Nucleus accumbens (tissue), 56 donors: ENCODE results near the gene PDE3A.
"Not testable (repeated sequence)": the region's sequence is repeated elsewhere in the genome, so short reads cannot be mapped to it uniquely, and the experiment has no call there.

Experiments
- DNase-seq, 56 donors: peaks; one replicate each; lab custom pipeline; 2025; lab: John Stamatoyannopoulos, UW

The PDE3A gene

DNA sequence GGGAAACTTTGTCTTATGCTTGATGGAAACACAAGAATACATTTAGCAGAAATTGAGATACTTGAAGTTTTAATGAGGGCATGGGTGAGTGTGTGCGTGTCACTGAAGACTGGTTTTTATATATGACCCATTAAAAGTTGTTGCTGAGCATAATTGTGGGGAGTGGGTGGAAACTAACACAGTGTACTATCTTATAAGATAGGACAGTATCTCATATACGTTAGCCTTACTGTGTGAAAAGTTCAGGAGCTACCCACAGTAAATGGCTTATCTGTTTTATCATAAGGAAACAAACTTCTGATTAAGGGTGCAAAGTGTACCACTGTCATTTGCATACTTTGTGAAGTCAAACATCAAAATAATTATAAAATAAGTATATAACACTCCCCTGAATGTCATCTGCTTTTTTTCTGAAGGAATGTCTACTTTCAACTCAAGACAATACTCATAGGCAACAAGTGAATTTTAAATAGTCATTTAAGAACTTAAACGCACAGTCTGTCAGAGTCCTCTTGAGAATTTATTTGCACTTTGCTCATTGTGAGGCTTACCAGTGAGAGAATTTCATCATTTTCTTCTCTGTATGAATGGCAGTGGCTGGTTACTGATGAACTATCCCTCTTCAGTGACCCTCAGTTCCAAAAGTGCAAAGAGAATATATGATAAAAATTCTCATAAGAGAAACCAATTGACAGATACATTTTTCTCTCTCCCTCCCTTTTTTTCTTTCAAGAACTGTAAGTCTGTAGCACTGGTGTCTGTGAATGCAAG lies 4.2 kb downstream of the PDE3A start:
- DNase-seq = no peak

DNA sequence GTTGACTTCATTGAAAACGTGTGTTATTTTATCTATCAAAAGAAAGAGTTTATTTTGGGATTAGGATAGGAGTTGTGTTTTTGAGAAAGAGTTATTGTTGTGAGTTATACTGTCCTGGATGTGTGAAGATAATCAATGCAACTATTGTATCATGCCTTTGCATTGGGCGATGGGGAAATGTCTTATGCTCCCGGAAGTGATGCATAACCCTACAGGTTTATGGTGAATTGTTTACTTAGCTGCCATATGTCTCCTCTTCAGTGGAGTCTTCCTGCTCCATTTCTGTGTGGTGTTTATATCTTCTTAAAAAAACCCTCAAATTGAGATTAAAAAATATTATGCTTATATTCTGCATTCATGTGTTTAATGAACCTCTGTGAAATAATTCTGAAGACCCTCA lies 6.5 kb downstream of the PDE3A start:
- DNase-seq = no peak

DNA sequence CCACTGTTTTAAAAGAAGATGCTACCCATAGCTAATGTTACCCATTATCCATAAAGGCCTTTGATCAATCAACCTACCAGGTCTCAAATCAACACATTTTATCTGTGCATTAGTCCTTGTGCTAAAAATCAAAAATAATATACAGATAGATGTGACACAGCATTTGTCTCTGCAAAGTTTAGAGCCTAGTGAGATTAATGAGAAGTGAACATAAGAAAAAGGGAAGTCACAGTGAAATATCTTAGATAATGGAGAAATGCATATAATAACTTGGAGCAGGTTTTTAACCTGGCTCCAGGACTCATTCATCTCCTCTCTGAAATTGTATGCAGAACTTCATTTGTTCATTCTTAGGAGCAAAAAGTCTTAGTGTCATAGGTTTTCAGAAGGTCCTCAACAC lies 7.2 kb downstream of the PDE3A start:
- no peak for DNase-seq

DNA sequence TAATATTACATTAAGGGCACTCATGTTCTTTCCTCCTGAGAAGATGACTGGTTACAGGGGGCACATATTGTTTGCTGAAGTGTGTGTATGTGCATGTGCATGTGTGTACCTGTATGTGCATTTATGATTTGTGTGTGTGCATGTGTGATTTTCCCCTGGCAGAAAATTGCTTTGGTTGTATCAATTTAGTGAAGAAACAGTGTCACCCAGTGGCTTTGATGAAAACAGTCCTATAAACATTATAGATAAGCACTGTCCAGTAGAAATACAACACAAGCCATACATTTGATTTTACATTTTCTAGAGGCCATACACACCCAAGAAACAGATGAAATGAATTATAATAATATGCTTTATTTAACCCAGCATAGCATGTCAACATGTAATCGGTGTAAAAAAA lies 8.6 kb downstream of the PDE3A start:
- no peak for DNase-seq

DNA sequence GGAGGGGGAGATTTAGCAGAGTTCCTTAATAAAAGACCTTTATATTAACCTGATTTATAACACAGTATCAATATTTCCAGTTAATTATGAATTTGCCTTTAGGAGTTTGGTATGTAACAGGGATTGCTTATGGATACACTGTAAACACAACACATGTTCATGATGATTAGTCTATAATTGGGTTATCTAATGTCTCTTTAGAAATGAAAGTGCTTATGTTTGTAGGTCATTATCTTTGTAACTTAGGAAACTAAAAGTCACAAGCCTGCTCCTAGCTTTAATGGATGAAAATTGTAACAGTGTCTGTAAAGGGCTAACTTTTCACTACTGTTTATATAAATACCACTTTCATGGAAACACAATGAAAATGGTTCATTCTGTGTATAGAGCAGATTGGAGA lies 9.4 kb downstream of the PDE3A start:
- no peak for DNase-seq

DNA sequence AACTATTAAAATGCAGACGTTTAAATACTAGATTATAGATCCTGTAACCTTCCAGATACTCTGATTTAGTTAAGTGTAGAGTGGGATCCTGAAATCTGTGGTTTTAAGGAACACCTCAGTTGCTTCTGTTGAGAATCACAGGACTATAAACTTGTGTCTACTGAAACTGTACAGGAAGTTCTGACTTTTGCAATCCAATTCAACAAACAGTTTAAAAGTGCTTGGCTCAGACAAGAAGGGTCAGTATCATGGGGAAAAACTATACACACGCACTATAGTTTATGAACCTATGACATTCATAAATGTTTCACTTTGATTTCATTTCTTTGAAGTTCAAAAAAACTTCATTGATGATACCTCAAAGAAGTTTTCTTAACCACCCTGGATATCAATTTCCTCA lies 13.8 kb downstream of the PDE3A start:
- no peak for DNase-seq

DNA sequence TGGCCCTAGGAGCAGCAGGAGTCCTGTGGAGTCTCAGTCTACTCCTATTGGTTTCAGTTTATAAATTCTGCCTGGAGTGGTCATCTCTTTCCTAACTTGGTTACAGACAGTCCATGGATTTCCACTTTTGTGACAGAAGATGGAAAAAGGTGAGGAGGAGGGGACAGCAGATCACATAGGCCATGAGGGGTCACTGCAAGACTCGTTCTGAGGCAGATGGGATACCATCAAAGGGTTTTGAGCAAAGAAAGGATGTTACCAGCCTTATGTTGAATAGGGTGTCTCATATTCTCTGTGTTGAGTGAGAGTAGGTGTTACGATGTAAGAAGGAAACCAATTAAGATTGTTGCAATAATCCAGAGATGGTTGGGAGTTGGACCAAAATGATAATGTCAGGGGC lies 15.3 kb downstream of the PDE3A start:
- DNase-seq = no peak

DNA sequence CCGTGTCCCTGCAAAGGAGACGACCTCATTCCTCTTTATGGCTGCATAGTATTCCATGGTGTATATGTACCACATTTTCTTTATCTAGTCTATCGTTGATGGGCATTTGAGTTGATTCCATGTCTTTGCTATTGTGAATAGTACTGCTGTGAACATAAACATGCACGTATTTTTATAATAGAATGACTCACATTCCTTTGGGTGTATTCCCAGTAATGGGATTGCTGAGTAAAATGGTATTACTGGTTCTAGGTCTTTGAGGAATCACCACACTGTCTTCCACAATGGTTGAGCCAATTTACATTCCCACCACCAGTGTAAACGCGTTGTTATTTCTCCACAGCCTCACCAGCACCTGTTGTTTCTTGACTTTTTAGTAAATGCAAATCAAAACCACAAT lies 16.5 kb downstream of the PDE3A start:
- not testable (repeated sequence) for DNase-seq

DNA sequence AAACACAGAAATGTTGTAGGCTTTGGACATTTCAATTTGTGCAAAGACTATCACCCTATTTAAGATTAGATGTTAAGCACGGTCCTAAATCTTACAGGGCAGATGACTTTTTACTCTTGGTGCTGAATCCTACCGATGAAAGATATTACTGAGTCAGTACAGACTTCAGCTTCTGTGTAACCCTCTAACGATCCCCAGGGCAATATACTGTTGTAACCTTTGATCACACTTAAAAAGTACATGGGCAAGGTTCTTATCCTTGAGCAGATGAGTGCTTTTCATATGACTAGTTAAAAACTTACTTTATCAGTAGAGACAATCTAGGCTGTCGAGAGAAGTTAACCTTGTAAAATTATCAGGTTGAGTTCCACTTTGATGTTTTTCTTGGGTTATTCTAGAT lies 22.5 kb downstream of the PDE3A start:
- DNase-seq = no peak

DNA sequence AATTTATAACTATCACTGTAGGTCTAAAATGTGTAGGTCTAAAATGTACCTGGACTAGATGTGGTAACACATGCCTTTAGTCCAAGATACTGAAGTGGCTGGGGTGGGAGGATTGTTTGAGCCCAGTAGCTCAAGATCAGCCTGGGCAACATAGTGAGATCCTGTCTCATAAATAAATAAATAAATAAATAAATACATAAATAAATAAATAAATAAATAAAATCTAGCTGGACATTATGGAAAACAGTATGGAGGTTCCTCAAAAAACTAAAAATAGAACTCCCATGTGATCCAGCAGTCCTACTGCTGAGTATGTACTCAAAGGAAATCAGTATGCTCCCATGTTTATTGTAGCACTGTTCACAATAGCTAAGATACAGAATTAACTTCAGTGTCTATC lies 24.0 kb downstream of the PDE3A start:
- no peak for DNase-seq

DNA sequence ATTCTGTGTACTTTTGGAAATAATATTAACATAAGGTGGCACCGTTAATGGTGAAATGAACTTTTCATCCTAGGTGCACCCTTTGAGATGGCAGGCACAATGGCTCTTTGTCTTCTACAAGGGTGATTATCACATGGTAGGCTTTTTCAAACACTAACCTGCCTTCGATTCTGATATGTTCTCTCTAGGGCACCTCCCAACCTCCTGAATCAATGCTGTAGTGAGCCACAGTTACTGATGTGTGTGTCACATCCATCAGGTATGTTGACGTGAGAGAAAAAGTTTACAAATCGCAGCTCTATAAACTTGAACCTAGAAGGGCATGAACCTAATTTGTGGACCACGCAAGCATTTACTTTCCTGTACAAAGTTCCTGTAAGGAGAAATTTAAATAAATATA lies 25.4 kb downstream of the PDE3A start:
- DNase-seq = no peak

DNA sequence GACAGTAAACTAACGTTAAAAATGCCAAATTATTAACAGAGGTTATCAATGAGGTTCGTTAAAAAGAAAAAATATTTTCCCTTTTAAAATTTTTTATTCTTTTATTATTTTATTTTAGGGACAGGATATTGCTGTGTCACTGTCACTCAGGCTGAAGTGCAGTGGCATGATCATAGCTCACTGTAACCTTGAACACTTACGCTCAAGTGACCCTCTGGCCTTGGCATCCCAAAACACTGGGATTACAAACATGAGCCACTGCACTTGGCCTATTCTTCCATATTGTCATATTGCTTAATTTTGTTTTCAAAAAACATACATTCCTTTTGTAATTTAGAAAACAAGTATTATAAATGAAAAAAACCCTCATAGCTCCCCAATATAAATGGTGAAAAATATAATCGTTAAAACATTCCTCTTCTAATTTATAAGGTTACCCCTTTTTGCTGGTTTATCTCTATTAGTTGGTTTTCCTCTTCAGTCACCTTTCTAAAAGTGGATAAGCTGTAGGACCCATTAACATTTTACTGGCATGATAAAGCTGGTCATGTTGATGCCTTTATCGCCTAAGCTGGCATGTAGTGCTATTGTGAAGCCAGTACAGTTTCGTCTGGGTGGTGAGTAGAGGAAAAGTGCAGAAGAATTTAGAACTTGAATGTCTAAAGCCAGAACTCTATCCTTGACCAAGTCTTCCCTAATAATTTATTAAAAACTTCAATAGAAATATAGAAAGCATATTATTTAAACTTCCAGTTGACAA lies 27.6 kb downstream of the PDE3A start:
- DNase-seq = no peak

DNA sequence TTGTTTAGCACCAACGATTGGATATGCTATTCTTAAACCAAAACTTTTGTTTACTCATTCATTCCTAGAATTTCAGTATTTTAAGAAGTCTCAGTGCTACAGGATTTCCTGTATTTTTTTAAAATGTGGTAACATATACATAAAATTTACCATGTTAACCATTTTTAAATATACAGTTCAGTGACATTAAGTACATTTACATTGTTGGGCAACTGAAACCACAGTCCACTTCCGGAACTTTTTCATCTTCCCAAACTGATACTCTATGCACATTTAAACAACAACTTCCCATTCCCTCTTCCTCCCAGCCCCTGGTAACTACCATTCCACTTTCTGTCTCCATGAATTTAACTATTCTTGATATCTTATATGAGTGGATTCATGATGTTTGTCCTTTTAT lies 30.3 kb downstream of the PDE3A start:
- DNase-seq = no peak

DNA sequence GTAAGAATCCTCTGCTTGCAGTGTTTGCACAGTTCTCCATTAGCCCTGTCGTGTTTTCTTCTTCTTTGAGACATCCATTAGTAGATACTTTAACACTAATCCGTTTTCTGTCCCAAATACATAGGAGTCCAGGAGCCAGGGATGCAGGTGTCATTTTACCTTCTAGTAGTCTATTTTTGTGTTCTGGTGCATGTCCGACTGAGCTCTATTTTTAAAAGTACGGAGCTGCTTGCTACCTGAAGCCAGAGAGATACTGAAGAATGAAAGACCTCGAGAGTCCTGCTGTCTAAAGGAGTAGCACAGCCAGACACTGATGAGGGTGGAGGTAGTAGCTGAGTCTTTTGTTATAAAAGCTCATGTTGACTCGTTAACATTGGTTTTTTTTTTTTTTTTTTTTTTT lies 31.7 kb downstream of the PDE3A start:
- no peak for DNase-seq

DNA sequence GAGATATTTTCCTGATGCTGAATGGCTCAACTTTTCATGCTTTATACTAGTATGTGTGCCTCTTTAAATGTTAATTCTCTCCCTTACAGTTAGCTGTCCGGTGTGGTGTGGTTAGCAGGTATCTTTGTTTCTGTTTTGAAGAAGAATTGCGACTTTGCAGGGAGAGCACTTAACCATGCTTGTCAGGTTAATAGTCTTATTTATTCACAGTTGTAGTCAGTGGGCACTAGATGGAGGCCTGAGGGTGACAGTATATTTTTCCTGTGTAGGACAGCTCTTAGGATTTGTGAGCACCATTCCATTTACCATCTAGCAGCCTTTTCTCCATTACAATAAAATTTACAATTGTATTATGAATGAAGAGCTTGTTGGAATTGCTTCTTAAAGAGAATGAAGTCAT lies 34.9 kb downstream of the PDE3A start:
- no peak for DNase-seq

DNA sequence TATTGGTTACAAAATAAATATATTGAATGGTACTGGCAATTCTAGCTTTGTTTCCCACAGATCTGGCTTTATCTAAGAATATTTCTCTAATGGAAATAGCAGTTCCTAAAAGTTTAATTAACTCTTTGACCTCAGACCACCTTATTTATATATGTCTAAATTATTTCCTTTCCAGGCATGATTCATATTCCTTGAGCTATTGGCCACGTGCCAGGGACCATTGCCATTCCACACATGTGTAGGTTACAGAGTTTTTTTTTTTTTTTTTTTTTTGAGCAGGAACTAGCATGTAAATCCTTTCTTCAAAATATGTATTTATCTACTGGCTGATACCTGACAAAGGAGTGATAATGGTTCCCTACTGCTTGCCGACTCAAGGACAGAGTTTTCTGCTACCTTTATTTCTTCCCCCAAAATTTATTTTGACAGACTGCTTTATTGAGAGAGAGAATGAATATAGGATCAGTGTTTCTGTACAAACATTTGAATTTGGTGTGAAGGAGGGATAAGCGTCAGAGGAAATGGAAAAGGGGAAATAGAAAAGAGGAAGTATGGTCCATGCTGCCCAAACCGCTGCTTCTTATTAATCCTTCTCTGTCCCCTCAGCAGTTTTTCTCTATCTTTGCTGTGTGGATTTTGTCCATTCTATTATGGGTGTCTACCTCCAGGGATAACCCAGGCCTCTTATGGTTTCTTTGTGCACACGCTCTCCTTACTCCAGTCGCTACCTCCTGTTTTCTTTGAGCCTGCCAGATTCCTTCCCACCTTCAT lies 36.4 kb downstream of the PDE3A start:
- peak in 1 of 56 donors; percentile 1 for DNase-seq

DNA sequence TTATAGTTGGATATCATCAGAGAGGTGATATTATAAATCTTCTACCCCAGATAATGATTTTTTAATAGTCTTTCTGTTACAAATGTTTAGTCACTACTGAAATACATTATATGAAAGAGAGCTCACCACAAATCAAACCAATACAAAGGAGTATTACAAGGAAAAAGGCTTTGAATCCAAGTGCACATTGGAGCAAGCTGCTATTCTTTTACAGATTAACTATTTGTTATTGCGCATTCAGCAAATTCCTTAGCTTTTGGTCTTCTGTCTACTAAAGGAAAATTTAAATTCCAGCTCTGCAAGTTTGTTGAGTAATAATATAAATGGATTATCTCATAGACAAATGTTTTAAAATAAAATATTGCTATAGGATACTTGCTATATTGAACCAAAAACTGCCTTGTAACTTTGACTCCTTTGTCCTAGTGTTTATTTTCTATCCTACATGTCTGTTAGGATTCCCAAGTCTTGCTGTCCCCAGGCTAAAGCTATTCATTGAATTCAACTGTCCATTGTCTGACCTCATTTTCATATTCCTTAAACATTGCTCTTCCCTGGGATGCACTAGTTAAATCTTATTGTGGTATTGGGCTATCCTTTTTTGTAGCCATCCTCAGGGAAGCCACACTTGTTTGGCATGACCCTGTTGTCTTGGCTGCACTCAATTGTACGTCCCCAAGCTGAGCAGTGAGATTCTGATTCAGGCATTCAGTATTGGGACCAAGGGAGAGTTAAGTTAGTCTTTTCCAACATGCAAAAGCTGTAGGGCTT lies 41.5 kb downstream of the PDE3A start:
- no peak for DNase-seq

DNA sequence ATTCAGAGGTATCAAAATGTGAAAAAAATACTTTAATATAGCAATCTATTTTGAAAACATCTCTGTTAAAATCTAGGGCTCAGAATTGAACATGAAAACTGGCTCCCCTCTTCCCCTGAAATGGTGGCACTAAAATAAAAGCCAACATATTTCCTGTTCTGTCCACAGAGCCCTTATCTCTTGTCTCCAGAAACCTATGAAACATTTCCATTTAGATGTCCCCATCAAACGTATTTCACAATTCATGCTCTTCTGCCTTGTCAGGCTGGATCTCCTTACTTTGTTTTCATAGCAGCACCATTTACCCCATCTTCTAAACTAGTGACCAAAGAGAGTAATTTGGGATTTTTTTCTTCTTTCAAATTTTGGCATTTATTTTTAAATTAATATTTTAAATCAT lies 42.4 kb downstream of the PDE3A start:
- no peak for DNase-seq

DNA sequence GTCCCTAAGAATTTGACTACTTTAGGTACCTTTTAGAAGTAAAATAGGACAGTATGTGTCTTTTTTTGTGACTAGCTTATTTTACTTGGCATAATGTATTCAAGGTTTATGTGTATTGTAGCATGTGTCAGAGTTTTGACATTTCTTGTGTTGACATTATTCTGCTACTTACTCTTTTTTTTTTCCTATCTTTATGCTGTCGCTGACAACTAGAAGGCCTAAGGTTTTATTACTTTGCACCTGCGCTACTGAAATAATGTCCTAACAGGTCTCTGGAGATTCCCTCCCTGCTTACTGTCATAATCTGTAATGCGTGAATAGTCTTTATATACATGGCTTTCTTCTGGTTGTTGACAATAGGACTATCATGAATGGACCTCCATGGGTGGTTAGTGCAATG lies 43.0 kb downstream of the PDE3A start:
- DNase-seq = no peak

DNA sequence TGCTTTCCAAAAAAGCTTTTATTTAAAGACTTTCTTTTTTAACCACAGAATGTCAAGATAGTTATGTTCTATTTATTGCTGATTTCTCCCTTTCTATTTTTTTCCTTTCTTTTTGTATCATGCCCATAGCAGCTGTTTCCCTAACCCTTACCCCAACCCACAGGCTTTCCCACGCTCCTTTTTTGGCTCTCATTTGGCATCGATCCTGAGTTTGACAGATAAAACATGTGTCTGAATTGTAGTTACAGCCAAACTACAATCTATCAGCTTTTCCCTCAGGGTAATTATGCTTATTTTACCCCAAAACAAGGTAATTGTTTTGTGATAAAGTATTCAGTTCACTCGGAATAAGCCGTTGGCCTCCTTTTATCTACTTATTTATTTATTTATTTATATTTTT lies 46.7 kb downstream of the PDE3A start:
- no peak for DNase-seq

DNA sequence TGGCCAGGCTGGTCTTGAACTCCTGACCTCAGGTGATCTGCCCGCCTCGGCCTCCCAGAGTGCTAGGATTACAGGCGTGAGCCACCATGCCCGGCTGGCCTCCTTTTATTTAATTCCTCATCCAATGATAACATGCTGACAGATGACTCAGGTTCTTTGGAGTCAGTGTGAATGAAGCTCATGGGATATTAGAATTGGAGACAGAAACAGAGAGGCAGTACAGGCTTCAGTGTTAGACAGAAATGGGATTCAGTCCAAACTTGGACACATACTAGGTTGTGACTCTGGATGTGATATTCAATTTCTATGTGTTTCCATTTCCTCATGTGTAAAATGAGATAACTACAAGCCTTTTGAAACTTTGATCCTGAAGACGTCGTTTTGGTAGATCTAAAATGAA lies 47.3 kb downstream of the PDE3A start:
- no peak for DNase-seq
